ENCODE measurements around the gene ADARB1. TPM values are rescaled to one million over a fixed set of nuclear protein-coding genes. Genes with fewer than 3 reads are reported as not detected.

The ADARB1 gene
- total and polyA plus RNA-seq, 3 experiments from 2014 or later = 11.8 to 29.5 (median 28.9) TPM

GRCh38 chr21:45042664-45043161, 31.7 kb upstream of the ADARB1 start:
- no peak overlapping the region for H3K4me3 Mint-ChIP-seq
- DNase-seq = no peak
- Histone ChIP-seq H3K9me3 (ENCODE audit: low read length) (no peaks in the 10 kb centered on the region), H3K36me3 (ENCODE audit: insufficient read depth, low read length) (no peaks in the 10 kb centered on the region), H3K27me3 (ENCODE audit: insufficient read depth, low read length, poor library complexity, severe bottlenecking) (peaks cover 5% of the 10 kb centered on the region), H3K27ac (ENCODE audit: low read depth, low read length) (no peak overlapping the region), H3K4me3 (ENCODE audit: low read length) (no peak overlapping the region), H3K4me1 (ENCODE audit: insufficient read depth, low read length) (no peaks in the 10 kb centered on the region)
- peaks cover 5 to 21% (median 16%) of the 10 kb centered on the region in 5 donors for H3K9me3 Mint-ChIP-seq
- CTCF ChIA-PET = no interaction called here
- H3K36me3 Mint-ChIP-seq = peaks cover 0 to 8% (median 0%) of the 10 kb centered on the region in 3 donors
- H3K27me3 Mint-ChIP-seq = peaks cover 20 to 33% of the 10 kb centered on the region in 2 donors
- H3K4me1 Mint-ChIP-seq = no peaks in the 10 kb centered on the region
- POLR2A ChIA-PET = no interaction called here
- H3K27ac Mint-ChIP-seq = no peak overlapping the region

GRCh38 chr21:45043541-45044020, 30.8 kb upstream of the ADARB1 start:
- H3K36me3 ChIP-seq (ENCODE audit: insufficient read depth, low read length) = no peaks in the 10 kb centered on the region
- H3K27me3 ChIP-seq (ENCODE audit: insufficient read depth, low read length, poor library complexity, severe bottlenecking) = peaks cover 5% of the 10 kb centered on the region
- H3K4me3 Mint-ChIP-seq = no peak overlapping the region
- ChIA-PET CTCF (no interaction called here), POLR2A (no interaction called here)
- DNase-seq = no peak
- H3K36me3 Mint-ChIP-seq = peaks cover 0 to 8% (median 0%) of the 10 kb centered on the region in 3 donors
- no peaks in the 10 kb centered on the region for H3K4me1 ChIP-seq (ENCODE audit: insufficient read depth, low read length)
- peaks cover 23 to 33% of the 10 kb centered on the region in 2 donors for H3K27me3 Mint-ChIP-seq
- H3K4me3 ChIP-seq (ENCODE audit: low read length) = no peak overlapping the region
- no peak overlapping the region for H3K27ac Mint-ChIP-seq
- H3K4me1 Mint-ChIP-seq = no peaks in the 10 kb centered on the region
- no peak overlapping the region for H3K27ac ChIP-seq (ENCODE audit: low read depth, low read length)
- H3K9me3 ChIP-seq (ENCODE audit: low read length) = no peaks in the 10 kb centered on the region
- peaks cover 5 to 25% (median 19%) of the 10 kb centered on the region in 5 donors for H3K9me3 Mint-ChIP-seq

- H3K27me3 Mint-ChIP-seq = peaks cover 26 to 42% of the 10 kb centered on the region in 2 donors
- H3K27ac Mint-ChIP-seq = no peak overlapping the region
- H3K36me3 Mint-ChIP-seq = peaks cover 0 to 8% (median 0%) of the 10 kb centered on the region in 3 donors
- no peak overlapping the region for H3K4me3 ChIP-seq (ENCODE audit: low read length)
- H3K4me1 Mint-ChIP-seq = no peaks in the 10 kb centered on the region
- POLR2A ChIA-PET = no interaction called here
- H3K36me3 ChIP-seq (ENCODE audit: insufficient read depth, low read length) = no peaks in the 10 kb centered on the region
- H3K4me1 ChIP-seq (ENCODE audit: insufficient read depth, low read length) = no peaks in the 10 kb centered on the region
- CTCF ChIA-PET = no interaction called here
- H3K9me3 ChIP-seq (ENCODE audit: low read length) = no peaks in the 10 kb centered on the region
- no peak overlapping the region for H3K27ac ChIP-seq (ENCODE audit: low read depth, low read length)
- peaks cover 5 to 25% (median 19%) of the 10 kb centered on the region in 5 donors for H3K9me3 Mint-ChIP-seq
- no peak overlapping the region for H3K4me3 Mint-ChIP-seq
- peaks cover 5% of the 10 kb centered on the region for H3K27me3 ChIP-seq (ENCODE audit: insufficient read depth, low read length, poor library complexity, severe bottlenecking)
- no peak for DNase-seq
Measured at GRCh38 chr21:45045481-45045880, 28.9 kb upstream of the ADARB1 start.

GRCh38 chr21:45047257-45047656, 27.1 kb upstream of the ADARB1 start:
- DNase-seq = no peak
- CTCF ChIA-PET = no interaction called here
- peaks cover 26 to 42% of the 10 kb centered on the region in 2 donors for H3K27me3 Mint-ChIP-seq
- POLR2A ChIA-PET = no interaction called here
- H3K9me3 ChIP-seq (ENCODE audit: low read length) = no peaks in the 10 kb centered on the region
- H3K4me3 Mint-ChIP-seq = no peak overlapping the region
- no peaks in the 10 kb centered on the region for H3K4me1 Mint-ChIP-seq
- H3K27ac ChIP-seq (ENCODE audit: low read depth, low read length) = no peak overlapping the region
- H3K9me3 Mint-ChIP-seq = peaks cover 5 to 25% (median 18%) of the 10 kb centered on the region in 5 donors
- no peaks in the 10 kb centered on the region for H3K4me1 ChIP-seq (ENCODE audit: insufficient read depth, low read length)
- H3K27ac Mint-ChIP-seq = no peak overlapping the region
- H3K36me3 ChIP-seq (ENCODE audit: insufficient read depth, low read length) = no peaks in the 10 kb centered on the region
- peaks cover 0 to 8% (median 0%) of the 10 kb centered on the region in 3 donors for H3K36me3 Mint-ChIP-seq
- no peak overlapping the region for H3K4me3 ChIP-seq (ENCODE audit: low read length)
- H3K27me3 ChIP-seq (ENCODE audit: insufficient read depth, low read length, poor library complexity, severe bottlenecking) = no peaks in the 10 kb centered on the region

GRCh38 chr21:45048026-45048698, 26.2 kb upstream of the ADARB1 start:
- Mint-ChIP-seq H3K4me1 (no peaks in the 10 kb centered on the region), H3K4me3 (no peak overlapping the region), H3K36me3 (peaks cover 0 to 8% (median 0%) of the 10 kb centered on the region in 3 donors), H3K27me3 (peaks cover 26 to 46% of the 10 kb centered on the region in 2 donors), H3K9me3 (peaks cover 5 to 25% (median 18%) of the 10 kb centered on the region in 5 donors), H3K27ac (no peak overlapping the region)
- Histone ChIP-seq H3K9me3 (ENCODE audit: low read length) (no peaks in the 10 kb centered on the region), H3K27me3 (ENCODE audit: insufficient read depth, low read length, poor library complexity, severe bottlenecking) (peaks cover 5% of the 10 kb centered on the region), H3K4me3 (ENCODE audit: low read length) (no peak overlapping the region), H3K27ac (ENCODE audit: low read depth, low read length) (no peak overlapping the region), H3K4me1 (ENCODE audit: insufficient read depth, low read length) (no peaks in the 10 kb centered on the region), H3K36me3 (ENCODE audit: insufficient read depth, low read length) (no peaks in the 10 kb centered on the region)
- CTCF ChIA-PET = no interaction called here
- POLR2A ChIA-PET = no interaction called here
- DNase-seq = no peak

GRCh38 chr21:45048968-45049367, 25.4 kb upstream of the ADARB1 start:
- CTCF ChIA-PET = no interaction called here
- POLR2A ChIA-PET = no interaction called here
- Histone ChIP-seq H3K36me3 (ENCODE audit: insufficient read depth, low read length) (no peaks in the 10 kb centered on the region), H3K9me3 (ENCODE audit: low read length) (no peaks in the 10 kb centered on the region), H3K4me3 (ENCODE audit: low read length) (no peak overlapping the region), H3K27me3 (ENCODE audit: insufficient read depth, low read length, poor library complexity, severe bottlenecking) (peaks cover 10% of the 10 kb centered on the region), H3K27ac (ENCODE audit: low read depth, low read length) (no peak overlapping the region), H3K4me1 (ENCODE audit: insufficient read depth, low read length) (no peaks in the 10 kb centered on the region)
- H3K4me3 Mint-ChIP-seq = no peak overlapping the region
- H3K9me3 Mint-ChIP-seq = peaks cover 5 to 25% (median 18%) of the 10 kb centered on the region in 5 donors
- H3K4me1 Mint-ChIP-seq = no peaks in the 10 kb centered on the region
- no peak overlapping the region for H3K27ac Mint-ChIP-seq
- no peak for DNase-seq
- H3K27me3 Mint-ChIP-seq = peaks cover 26 to 51% of the 10 kb centered on the region in 2 donors
- H3K36me3 Mint-ChIP-seq = peaks cover 0 to 8% (median 0%) of the 10 kb centered on the region in 3 donors

GRCh38 chr21:45049714-45050344, 24.6 kb upstream of the ADARB1 start:
- Histone ChIP-seq H3K27me3 (ENCODE audit: insufficient read depth, low read length, poor library complexity, severe bottlenecking) (peaks cover 15% of the 10 kb centered on the region), H3K4me3 (ENCODE audit: low read length) (no peak overlapping the region), H3K36me3 (ENCODE audit: insufficient read depth, low read length) (no peaks in the 10 kb centered on the region), H3K4me1 (ENCODE audit: insufficient read depth, low read length) (no peaks in the 10 kb centered on the region), H3K27ac (ENCODE audit: low read depth, low read length) (no peak overlapping the region), H3K9me3 (ENCODE audit: low read length) (no peaks in the 10 kb centered on the region)
- CTCF ChIA-PET = interaction anchor here (1.5 to 1.7 kb wide), 2 partner anchors 79 to 88 kb away, joined by 4 read pairs; no protein-coding TSS in a partner anchor
- POLR2A ChIA-PET = no interaction called here
- Mint-ChIP-seq H3K27ac (no peak overlapping the region), H3K36me3 (peaks cover 0 to 8% (median 0%) of the 10 kb centered on the region in 3 donors), H3K9me3 (peaks cover 5 to 22% (median 18%) of the 10 kb centered on the region in 5 donors), H3K27me3 (peaks cover 20 to 51% of the 10 kb centered on the region in 2 donors), H3K4me3 (no peak overlapping the region), H3K4me1 (peaks cover 0 to 3% (median 0%) of the 10 kb centered on the region in 3 donors)
- DNase-seq = peak in 1 of 5 donors; percentile 30

- Histone ChIP-seq H3K27ac (ENCODE audit: low read depth, low read length) (no peak overlapping the region), H3K4me3 (ENCODE audit: low read length) (no peak overlapping the region), H3K9me3 (ENCODE audit: low read length) (no peaks in the 10 kb centered on the region), H3K27me3 (ENCODE audit: insufficient read depth, low read length, poor library complexity, severe bottlenecking) (peaks cover 15% of the 10 kb centered on the region), H3K36me3 (ENCODE audit: insufficient read depth, low read length) (no peaks in the 10 kb centered on the region), H3K4me1 (ENCODE audit: insufficient read depth, low read length) (no peaks in the 10 kb centered on the region)
- peaks cover 0 to 8% (median 0%) of the 10 kb centered on the region in 3 donors for H3K36me3 Mint-ChIP-seq
- ChIA-PET POLR2A (no interaction called here), CTCF (interaction anchor here (1.5 to 1.7 kb wide), 2 partner anchors 78 to 88 kb away, joined by 4 read pairs; no protein-coding TSS in a partner anchor)
- H3K9me3 Mint-ChIP-seq = peaks cover 5 to 22% (median 18%) of the 10 kb centered on the region in 5 donors
- H3K4me3 Mint-ChIP-seq = no peak overlapping the region
- H3K27ac Mint-ChIP-seq = no peak overlapping the region
- DNase-seq = peak in 1 of 5 donors; percentile 8
- peaks cover 0 to 3% (median 0%) of the 10 kb centered on the region in 3 donors for H3K4me1 Mint-ChIP-seq
- peaks cover 17 to 49% of the 10 kb centered on the region in 2 donors for H3K27me3 Mint-ChIP-seq
Measured at GRCh38 chr21:45050345-45050796, 24.0 kb upstream of the ADARB1 start.

Measured in CD8-positive, alpha-beta memory T cell (primary cell).